Panc1 (cell line): Measurements from ENCODE around the gene TCF20. TPM values are rescaled to one million over a fixed set of nuclear protein-coding genes. Genes with fewer than 3 reads are reported as not detected.

Source experiments
- ATAC-seq: fragments of 200-7000 bp; cut with Tn5 transposase; 2 replicates; pipeline ENCODE4 v1.9.1; 2020; ENCODE audit warnings: mild to moderate bottlenecking, moderate library complexity
- BruUV-seq: library from RNA; stranded (reverse); fragments of 400-500 nt; replicated peaks from 2 replicates; lab custom pipeline; 2021; lab: Mats Ljungman, UMichigan
- CTCF ChIA-PET: fragments of 300-600 bp; sonication (Branson Sonifier 250); formaldehyde crosslinking; loops from one replicate; lab custom pipeline; 2022; ENCODE audit warnings: antibody characterized with exemption; lab: Charles Lee
- POLR2A ChIA-PET: fragments of 300-600 bp; sonication (Branson Sonifier 250); formaldehyde crosslinking; loops from one replicate; lab custom pipeline; 2022; ENCODE audit warnings: antibody characterized with exemption; lab: Charles Lee
- DNase-seq: peaks from one replicate; pipeline ENCODE4 v3.0.0-alpha.2; 2010; ENCODE audit warnings: low read depth, low spot score
- H3K27ac ChIP-seq: 2 replicates; pipeline ENCODE4 v1.5.1; 2011; ENCODE audit warnings: mild to moderate bottlenecking, low read length, inconsistent platforms
- H3K27me3 ChIP-seq: fragments of 200-500 bp; sonication (Bioruptor generic); 2 replicates; pipeline ENCODE4 v1.6.0; 2014; ENCODE audit warnings: low read length, inconsistent platforms; ENCODE audit not compliant: control insufficient read depth, insufficient read depth
- H3K36me3 ChIP-seq: fragments of 200-500 bp; sonication (Bioruptor generic); 2 replicates; pipeline ENCODE4 v1.5.1; 2014; ENCODE audit warnings: inconsistent platforms, mild to moderate bottlenecking, low read length, moderate library complexity; ENCODE audit not compliant: control insufficient read depth, insufficient read depth
- H3K4me1 ChIP-seq: 2 replicates; pipeline ENCODE4 v1.5.1; 2011; ENCODE audit warnings: inconsistent platforms, mild to moderate bottlenecking, low read length, moderate library complexity; ENCODE audit not compliant: control insufficient read depth, insufficient read depth
- H3K4me3 ChIP-seq, 2 experiments: 2 replicates each; pipeline ENCODE4 v1.5.1; 2011 to 2012; ENCODE audit warnings: low read depth in 2 of 2, low read length in 2 of 2, mild to moderate bottlenecking in 2 of 2, inconsistent platforms in 1 of 2, moderate library complexity in 1 of 2
- H3K9me3 ChIP-seq: fragments of 200-500 bp; sonication (Bioruptor generic); 2 replicates; pipeline ENCODE4 v1.5.1; 2014; ENCODE audit warnings: low read depth, mild to moderate bottlenecking, inconsistent platforms, low read length, moderate library complexity; ENCODE audit not compliant: control insufficient read depth, insufficient read depth
- CTCF ChIP-seq: fragments of 450-650 bp; IDR thresholded peaks from 2 replicates; pipeline ENCODE4 v1.5.1; 2017; ENCODE audit warnings: mild to moderate bottlenecking
- POLR2AphosphoS5 ChIP-seq: IDR thresholded peaks from 2 replicates; pipeline ENCODE4 v1.6.1; 2012; ENCODE audit warnings: mild to moderate bottlenecking, low read depth, low read length, moderate library complexity
- REST ChIP-seq, 2 experiments: IDR thresholded peaks; 2 replicates each; pipeline ENCODE4 v1.6.1; 2011 to 2012; ENCODE audit warnings: low read depth in 2 of 2, control low read depth in 1 of 2, low read length in 1 of 2, mild to moderate bottlenecking in 1 of 2, moderate library complexity in 1 of 2; ENCODE audit not compliant: insufficient read depth in 1 of 2
- SIN3A ChIP-seq: IDR thresholded peaks from 2 replicates; pipeline ENCODE4 v1.6.1; 2012; ENCODE audit warnings: low read depth, mild to moderate bottlenecking, low read length, moderate library complexity, borderline replicate concordance; ENCODE audit not compliant: insufficient read depth
- TCF7L2 ChIP-seq: IDR thresholded peaks from 2 replicates; pipeline ENCODE4 v1.6.1; 2011; ENCODE audit warnings: mild to moderate bottlenecking, low read depth, low read length, inconsistent platforms
- in situ Hi-C: cut with HindIII; loops from 2 replicates; pipeline ENCODE4 v1.10.0; 2016; ENCODE audit warnings: low sequenced_read_pairs, low pct_unique_long_range_greater_than_20kb
- intact Hi-C: fragments of 100-400 bp; cut with micrococcal nuclease; formaldehyde crosslinking; loops from one replicate; pipeline ENCODE4 v1.10.0; 2022; ENCODE audit not compliant: unreplicated experiment
- total RNA-seq: library from RNA; stranded (reverse); gene quantifications from one replicate; pipeline ENCODE4 v1.2.1, GENCODE V29; 2021; ENCODE audit not compliant: unreplicated experiment

TCF20 gene
- total RNA-seq, 1 experiment from 2014 or later: 79.8 TPM

GRCh38 chr22:42258126-42258525 is 12.3 kb downstream of the TCF20 start:
- intact Hi-C loops: no loop called here
- ATAC-seq: no peak
- POLR2A ChIA-PET: no interaction called here

GRCh38 chr22:42257386-42257785 is 13.1 kb downstream of the TCF20 start:
- POLR2A ChIA-PET: no interaction called here

More at GRCh38 chr22:42258126-42258525, 12.3 kb downstream of the TCF20 start:
- CTCF ChIA-PET: no interaction called here
- Histone ChIP-seq H3K27ac (no peak overlapping the region), H3K9me3 (no peaks in the 10 kb centered on the region), H3K36me3 (no peaks in the 10 kb centered on the region), H3K27me3 (no peaks in the 10 kb centered on the region), H3K4me1 (no peaks in the 10 kb centered on the region; the same call in 1 of the 2 replicates), H3K4me3 (no peak overlapping the region)
- DNase-seq: no peak
- in situ Hi-C loops: no loop called here
- TF ChIP-seq REST (IDR thresholded peaks at IDR 0.05; ENCODE audit: insufficient read depth in 1 of 2, low read depth in 2 of 2, low read length in 1 of 2) (no peak), POLR2AphosphoS5 (no peak), TCF7L2 (no peak), CTCF (no peak), SIN3A (no peak)
- no TSS peak for BruUV-seq

More at GRCh38 chr22:42257386-42257785, 13.1 kb downstream of the TCF20 start:
- no peaks in the 10 kb centered on the region; the same call in 1 of the 2 replicates for H3K4me1 ChIP-seq
- BruUV-seq: no TSS peak
- H3K27me3 ChIP-seq: no peaks in the 10 kb centered on the region
- TF ChIP-seq SIN3A: no peak
- no peak for TF ChIP-seq TCF7L2
- TF ChIP-seq REST (IDR thresholded peaks at IDR 0.05; ENCODE audit: insufficient read depth in 1 of 2, low read depth in 2 of 2, low read length in 1 of 2): no peak
- no peak for TF ChIP-seq POLR2AphosphoS5
- TF ChIP-seq CTCF: no peak
- H3K4me3 ChIP-seq: no peak overlapping the region
- no peak for DNase-seq
- no peaks in the 10 kb centered on the region for H3K9me3 ChIP-seq
- intact Hi-C loops (no loop called here), in situ Hi-C loops (no loop called here)
- no peak overlapping the region for H3K27ac ChIP-seq
- no peak for ATAC-seq
- no peaks in the 10 kb centered on the region; the same call in 1 of the 2 replicates for H3K36me3 ChIP-seq
- CTCF ChIA-PET: no interaction called here
